ENCODE data around the gene MRPL49. TPM values are rescaled to one million over a fixed set of nuclear protein-coding genes. Genes with fewer than 3 reads are reported as not detected.

Gene MRPL49
- total and polyA plus RNA-seq, 2 of the 13 experiments (the other 11 are each of a cell fraction or from before 2014, with no cell fraction given): 39.2 to 53.3 TPM

- TF ChIP-seq SIN3A (IDR thresholded peaks at IDR 0.05; ENCODE audit: borderline replicate concordance, low read depth, low read length) (peak; percentile 78; the same call in 1 of the 2 replicates), ZC3H13 (CRISPR knock-in tag; IDR thresholded peaks at IDR 0.05) (peak; percentile 58; the same call in 1 of the 2 replicates), NRL (CRISPR knock-in tag; IDR thresholded peaks at IDR 0.05; ENCODE audit: borderline replicate concordance) (no peak; the same call in 1 of the 2 replicates), ZNF101 (CRISPR knock-in tag; IDR thresholded peaks at IDR 0.05; ENCODE audit: borderline replicate concordance, low read depth) (no peak), ISX (CRISPR knock-in tag; conservative IDR thresholded peaks at IDR 0.05) (0 out of 2 replicates have a peak, but pooled peaks have one; percentile 55), ZNF3 (CRISPR knock-in tag; IDR thresholded peaks at IDR 0.05) (no peak), MNT (IDR thresholded peaks at IDR 0.05) (peak; percentile 53; the same call in 1 of the 2 replicates), NONO (IDR thresholded peaks at IDR 0.05) (no peak), NONO (CRISPR knock-in tag; conservative IDR thresholded peaks at IDR 0.05) (peak; percentile 84), NFATC3 (CRISPR knock-in tag; IDR thresholded peaks at IDR 0.05) (0 out of 2 replicates have a peak, but pooled peaks have one; percentile 80), BRD4 (CRISPR knock-in tag; IDR thresholded peaks at IDR 0.05) (peak; percentile 69), NAIF1 (CRISPR knock-in tag; IDR thresholded peaks at IDR 0.05; ENCODE audit: borderline replicate concordance) (0 out of 2 replicates have a peak, but pooled peaks have one; percentile 52), IRF9 (CRISPR knock-in tag; IDR thresholded peaks at IDR 0.05; ENCODE audit: borderline replicate concordance) (peak; percentile 64), CERS6 (CRISPR knock-in tag; IDR thresholded peaks at IDR 0.05) (0 out of 2 replicates have a peak, but pooled peaks have one; percentile 14), IRX3 (CRISPR knock-in tag; IDR thresholded peaks at IDR 0.05; ENCODE audit: borderline replicate concordance, low read depth) (no peak), CEBPB (IDR thresholded peaks at IDR 0.05; ENCODE audit: borderline replicate concordance, low read depth, low read length) (no peak), SNAPC4 (CRISPR knock-in tag; IDR thresholded peaks at IDR 0.05) (peak; percentile 89), KDM6A (CRISPR knock-in tag; IDR thresholded peaks at IDR 0.05; ENCODE audit: low read depth) (peak; percentile 25; the same call in 1 of the 2 replicates), RCOR2 (CRISPR knock-in tag; IDR thresholded peaks at IDR 0.05) (no peak)
- TF ChIP-seq, protein P1, sequence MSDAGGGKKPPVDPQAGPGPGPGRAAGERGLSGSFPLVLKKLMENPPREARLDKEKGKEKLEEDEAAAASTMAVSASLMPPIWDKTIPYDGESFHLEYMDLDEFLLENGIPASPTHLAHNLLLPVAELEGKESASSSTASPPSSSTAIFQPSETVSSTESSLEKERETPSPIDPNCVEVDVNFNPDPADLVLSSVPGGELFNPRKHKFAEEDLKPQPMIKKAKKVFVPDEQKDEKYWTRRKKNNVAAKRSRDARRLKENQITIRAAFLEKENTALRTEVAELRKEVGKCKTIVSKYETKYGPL (CRISPR knock-in tag; IDR thresholded peaks at IDR 0.05): no peak
Observed at GRCh38 chr11:65134240-65134951, 12.3 kb downstream of the MRPL49 start, which contains the start of gene SYVN1 (continued).

Data from HepG2 (cell line).